HCT116 (cell line): ENCODE measurements around the gene RAI14.

Experiments used
- EGR1 ChIP-seq: IDR thresholded peaks from 2 replicates; pipeline ENCODE4 v1.6.1; 2012; ENCODE audit warnings: low read depth
- EZH2 ChIP-seq: fragments of 200-600 bp; sonication (generic); IDR thresholded peaks from 2 replicates; pipeline ENCODE4 v1.6.1; 2017; ENCODE audit warnings: antibody characterized with exemption, mixed run types
- EZH2phosphoT487 ChIP-seq: fragments of 200-600 bp; IDR thresholded peaks from 2 replicates; pipeline ENCODE4 v1.6.1; 2018; ENCODE audit warnings: antibody characterized with exemption, borderline replicate concordance
- POLR2A ChIP-seq: IDR thresholded peaks from 2 replicates; pipeline ENCODE4 v1.7.0; 2011; ENCODE audit warnings: borderline replicate concordance; ENCODE audit not compliant: insufficient read depth, insufficient read length; ENCODE audit errors: extremely low read depth
- POLR2AphosphoS5 ChIP-seq: IDR thresholded peaks from 2 replicates; pipeline ENCODE4 v1.6.1; 2011; ENCODE audit warnings: mild to moderate bottlenecking, low read depth, low read length, moderate library complexity
- SIN3A ChIP-seq: IDR thresholded peaks from 2 replicates; pipeline ENCODE4 v1.6.1; 2012; ENCODE audit warnings: low read depth
- SP1 ChIP-seq: IDR thresholded peaks from 2 replicates; pipeline ENCODE4 v1.6.1; 2012; ENCODE audit warnings: low read depth
- ZFX ChIP-seq: fragments of 450-650 bp; IDR thresholded peaks from 2 replicates; pipeline ENCODE4 v1.6.1; 2017
- ZNF274 ChIP-seq: fragments of 200-500 bp; sonication (Bioruptor generic); IDR thresholded peaks from 2 replicates; pipeline ENCODE4 v1.6.1; 2014; ENCODE audit warnings: mild to moderate bottlenecking, low read depth, low read length, inconsistent platforms
- TF ChIP-seq, protein P1 (sequence below), 3 experiments: fragments of 200-600 bp in 1 of 3; sonication (generic) in 1 of 3; IDR thresholded peaks in 2 of 3; conservative IDR thresholded peaks in 1 of 3; 2 replicates each; pipeline ENCODE4 v1.5.1; 2012 to 2017; ENCODE audit warnings: low read depth in 2 of 3, low read length in 2 of 3, antibody characterized with exemption in 1 of 3, borderline replicate concordance in 1 of 3, control low read depth in 1 of 3, mild to moderate bottlenecking in 1 of 3, mixed read lengths in 1 of 3, mixed run types in 1 of 3, moderate library complexity in 1 of 3; ENCODE audit not compliant: insufficient read depth in 1 of 3
- TF ChIP-seq, protein P2 (sequence below): IDR thresholded peaks from 2 replicates; pipeline ENCODE4 v1.6.1; 2012

- TF ChIP-seq POLR2AphosphoS5 (no peak), POLR2A (no peak), EZH2phosphoT487 (no peak), ZFX (no peak), EZH2 (no peak), SP1 (no peak), SIN3A (no peak), ZNF274 (no peak), EGR1 (no peak)
- TF ChIP-seq, protein P1, sequence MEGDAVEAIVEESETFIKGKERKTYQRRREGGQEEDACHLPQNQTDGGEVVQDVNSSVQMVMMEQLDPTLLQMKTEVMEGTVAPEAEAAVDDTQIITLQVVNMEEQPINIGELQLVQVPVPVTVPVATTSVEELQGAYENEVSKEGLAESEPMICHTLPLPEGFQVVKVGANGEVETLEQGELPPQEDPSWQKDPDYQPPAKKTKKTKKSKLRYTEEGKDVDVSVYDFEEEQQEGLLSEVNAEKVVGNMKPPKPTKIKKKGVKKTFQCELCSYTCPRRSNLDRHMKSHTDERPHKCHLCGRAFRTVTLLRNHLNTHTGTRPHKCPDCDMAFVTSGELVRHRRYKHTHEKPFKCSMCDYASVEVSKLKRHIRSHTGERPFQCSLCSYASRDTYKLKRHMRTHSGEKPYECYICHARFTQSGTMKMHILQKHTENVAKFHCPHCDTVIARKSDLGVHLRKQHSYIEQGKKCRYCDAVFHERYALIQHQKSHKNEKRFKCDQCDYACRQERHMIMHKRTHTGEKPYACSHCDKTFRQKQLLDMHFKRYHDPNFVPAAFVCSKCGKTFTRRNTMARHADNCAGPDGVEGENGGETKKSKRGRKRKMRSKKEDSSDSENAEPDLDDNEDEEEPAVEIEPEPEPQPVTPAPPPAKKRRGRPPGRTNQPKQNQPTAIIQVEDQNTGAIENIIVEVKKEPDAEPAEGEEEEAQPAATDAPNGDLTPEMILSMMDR (IDR thresholded peaks at IDR 0.05 in 2 of 3, conservative IDR thresholded peaks at IDR 0.05 in 1 of 3; ENCODE audit: borderline replicate concordance in 1 of 3, insufficient read depth in 1 of 3, low read depth in 2 of 3, low read length in 2 of 3) = no peak
- TF ChIP-seq, protein P2, sequence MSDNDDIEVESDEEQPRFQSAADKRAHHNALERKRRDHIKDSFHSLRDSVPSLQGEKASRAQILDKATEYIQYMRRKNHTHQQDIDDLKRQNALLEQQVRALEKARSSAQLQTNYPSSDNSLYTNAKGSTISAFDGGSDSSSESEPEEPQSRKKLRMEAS = no peak
These were observed 116.4 kb downstream of the RAI14 start for GRCh38 chr5:34772267-34773098.
